ENCODE measurements around the gene TLCD2.
A peak's percentile ranks its signal among the peaks of the same experiment; 100 is the strongest.
"Not testable (repeated sequence)": the region's sequence is repeated elsewhere in the genome, so short reads cannot be mapped to it uniquely, and the experiment has no call there.

Gene TLCD2

DNA sequence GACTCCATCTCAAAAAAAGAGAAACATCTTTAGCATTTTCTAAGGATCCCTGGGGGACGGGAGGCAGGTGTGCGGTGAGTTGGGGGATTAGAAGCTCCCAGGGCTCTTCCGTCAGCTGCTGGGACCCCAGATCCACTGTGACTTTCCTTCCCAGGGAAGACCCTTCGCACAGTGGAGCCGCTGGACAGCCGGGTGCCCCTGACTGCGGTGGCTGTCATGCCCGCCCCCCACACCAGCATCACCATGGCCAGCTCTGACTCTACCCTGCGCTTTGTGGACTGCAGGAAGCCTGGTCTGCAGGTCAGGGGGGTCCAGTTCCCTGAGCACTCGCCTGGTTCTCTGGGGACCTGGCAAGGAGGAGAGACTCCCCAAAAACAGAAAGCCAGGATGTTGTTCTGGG is 25.2 kb upstream of the TLCD2 start:
- no peak for DNase-seq

- no peak for DNase-seq
These were observed 23.6 kb upstream of the TLCD2 start for GRCh38 chr17:1733759-1734158.

- no peak for DNase-seq
These were observed 22.7 kb upstream of the TLCD2 start for GRCh38 chr17:1732833-1733321.

DNA sequence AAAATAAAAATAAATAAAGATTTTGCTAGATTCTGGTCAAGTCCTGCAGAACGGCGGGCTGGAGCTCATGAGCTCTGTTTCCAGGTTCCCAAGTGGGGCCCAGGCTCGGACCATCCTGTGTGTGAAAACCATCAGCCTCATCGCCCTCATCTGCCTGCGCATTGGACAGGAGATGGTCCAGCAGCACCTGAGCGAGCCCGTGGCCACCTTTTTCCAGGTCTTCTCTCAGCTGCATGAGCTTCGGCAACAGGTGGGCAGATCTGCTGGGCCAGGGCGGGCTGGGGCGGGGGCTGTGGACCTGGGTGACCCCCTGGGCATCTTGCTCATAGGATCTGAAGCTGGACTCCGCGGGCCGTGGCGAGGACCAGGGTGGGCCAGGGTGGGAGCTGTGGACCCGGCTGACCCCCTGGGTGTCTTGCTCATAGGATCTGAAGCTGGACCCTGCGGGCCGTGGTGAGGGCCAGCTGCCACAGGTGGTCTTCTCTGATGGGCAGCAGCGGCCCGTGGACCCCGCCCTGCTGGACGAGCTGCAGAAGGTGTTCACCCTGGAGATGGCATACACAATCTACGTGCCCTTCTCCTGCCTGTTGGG is 22.2 kb upstream of the TLCD2 start:
- DNase-seq = no peak

GRCh38 chr17:1731194-1731506 is 21.0 kb upstream of the TLCD2 start:
- no peak for DNase-seq

DNA sequence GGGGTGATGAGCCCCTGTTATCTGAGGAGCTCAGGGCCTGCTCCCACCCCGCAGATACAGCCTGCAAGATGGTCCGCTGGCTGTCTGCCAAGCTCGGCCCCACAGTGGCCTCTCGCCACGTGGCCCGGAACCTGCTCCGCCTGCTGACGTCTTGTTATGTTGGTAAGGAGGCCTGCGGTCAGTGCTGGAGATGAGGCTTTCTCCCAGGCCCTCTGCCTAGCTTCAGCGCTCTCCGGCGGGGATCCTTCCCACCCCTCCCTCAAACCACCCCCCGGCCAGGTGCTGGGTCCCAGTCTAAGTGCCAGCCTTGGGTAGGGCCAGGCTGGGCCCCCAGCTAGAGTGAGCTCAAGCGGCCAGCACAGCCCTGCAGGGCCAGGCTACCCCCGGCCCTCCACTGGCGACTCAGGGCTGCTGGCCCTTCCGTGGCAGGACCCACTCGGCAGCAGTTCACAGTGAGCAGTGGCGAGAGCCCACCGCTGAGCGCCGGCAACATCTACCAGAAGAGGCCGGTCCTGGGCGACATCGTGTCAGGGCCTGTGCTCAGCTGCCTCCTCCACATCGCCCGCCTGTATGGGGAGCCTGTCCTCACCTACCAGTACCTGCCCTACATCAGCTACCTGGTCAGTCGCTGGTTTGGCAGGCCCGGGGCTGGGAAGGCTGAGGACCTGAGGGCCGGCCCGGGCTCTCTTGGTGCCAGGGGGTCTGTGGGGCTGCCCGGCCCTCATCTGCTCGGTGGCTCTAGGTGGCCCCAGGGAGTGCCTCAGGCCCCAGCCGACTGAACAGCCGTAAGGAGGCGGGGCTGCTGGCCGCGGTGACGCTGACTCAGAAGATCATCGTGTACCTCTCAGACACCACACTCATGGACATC is 20.4 kb upstream of the TLCD2 start:
- DNase-seq = no peak

DNA sequence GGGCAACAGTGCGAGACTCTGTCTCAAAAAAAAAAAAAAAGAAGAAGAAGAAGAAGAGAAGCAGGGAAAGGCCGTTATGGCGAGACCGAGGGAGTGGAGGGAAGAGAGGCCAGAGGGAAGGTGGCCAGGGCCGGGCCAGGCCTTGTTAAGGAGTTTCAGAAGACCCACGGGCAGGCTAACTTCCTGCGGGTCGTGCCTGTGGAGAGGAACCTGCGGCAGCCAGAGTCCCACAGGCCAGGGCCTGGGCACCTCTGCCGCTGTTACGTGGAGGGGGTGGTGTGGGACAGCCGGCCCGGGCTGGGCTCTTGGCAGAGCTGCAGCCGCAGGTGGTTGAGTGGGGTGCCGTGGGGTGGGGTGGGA is 19.8 kb upstream of the TLCD2 start:
- no peak for DNase-seq

GRCh38 chr17:1727876-1728630 is 17.9 kb upstream of the TLCD2 start:
- no peak for DNase-seq

GRCh38 chr17:1727258-1727789 is 17.1 kb upstream of the TLCD2 start:
- DNase-seq = no peak

- DNase-seq = no peak
These were observed 16.6 kb upstream of the TLCD2 start for GRCh38 chr17:1726626-1727257.

DNA sequence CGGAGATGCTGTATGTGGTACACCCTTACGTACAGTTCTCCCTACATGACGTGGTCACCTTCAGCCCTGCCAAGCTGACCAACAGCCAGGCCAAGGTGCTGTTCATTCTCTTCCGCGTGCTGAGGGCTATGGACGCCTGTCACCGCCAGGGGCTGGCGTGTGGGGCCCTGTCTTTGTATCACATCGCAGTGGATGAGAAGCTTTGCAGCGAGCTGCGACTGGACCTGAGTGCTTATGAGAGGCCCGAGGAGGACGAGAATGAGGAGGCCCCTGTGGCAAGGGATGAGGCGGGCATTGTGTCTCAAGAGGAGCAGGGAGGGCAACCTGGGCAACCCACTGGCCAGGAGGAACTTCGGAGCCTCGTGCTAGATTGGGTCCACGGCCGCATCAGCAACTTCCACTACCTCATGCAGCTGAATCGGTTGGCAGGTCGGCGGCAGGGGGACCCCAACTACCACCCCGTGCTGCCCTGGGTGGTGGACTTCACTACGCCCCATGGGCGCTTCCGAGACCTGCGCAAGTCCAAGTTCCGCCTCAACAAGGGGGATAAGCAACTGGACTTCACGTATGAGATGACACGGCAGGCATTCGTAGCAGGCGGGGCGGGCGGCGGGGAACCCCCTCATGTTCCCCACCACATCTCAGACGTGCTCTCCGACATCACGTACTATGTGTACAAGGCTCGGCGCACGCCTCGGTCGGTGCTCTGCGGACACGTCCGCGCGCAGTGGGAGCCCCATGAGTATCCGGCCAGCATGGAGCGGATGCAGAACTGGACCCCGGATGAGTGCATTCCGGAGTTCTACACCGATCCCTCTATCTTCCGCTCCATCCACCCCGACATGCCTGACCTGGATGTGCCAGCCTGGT is 15.7 kb upstream of the TLCD2 start:
- no peak for DNase-seq

GRCh38 chr17:1724869-1725641 is 14.9 kb upstream of the TLCD2 start:
- DNase-seq = no peak

DNA sequence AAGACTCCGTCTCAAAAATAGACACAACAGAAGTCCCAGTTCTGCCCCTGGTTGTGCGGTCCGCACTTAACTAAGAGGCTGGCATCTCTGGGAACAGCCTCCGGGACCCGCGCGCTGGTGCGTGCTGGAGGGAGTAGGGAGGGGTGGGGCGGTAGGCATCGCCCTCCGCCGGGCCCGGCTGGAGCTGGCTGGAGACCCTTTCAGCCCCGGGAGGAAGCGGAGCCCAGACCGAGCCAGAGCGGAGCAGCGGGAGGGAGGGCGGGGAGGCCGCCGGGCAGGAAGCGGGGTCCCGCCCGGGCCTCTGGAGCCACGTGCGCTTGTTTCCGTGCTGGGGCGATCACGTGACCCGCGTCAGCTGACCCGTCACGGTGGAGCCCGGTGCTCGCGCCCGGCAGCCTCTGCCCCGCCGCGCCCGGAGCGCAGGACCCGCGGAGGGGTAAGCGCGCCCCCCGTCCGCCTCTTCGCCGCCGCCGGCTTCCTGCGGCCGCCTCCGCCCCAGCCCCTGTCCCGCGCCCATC is 14.2 kb upstream of the TLCD2 start, which contains the start of gene WDR81:
Gene WDR81, plus strand, starts transcription at position 354 of the 518 bp plus-strand sequence. CDS start 256 bp downstream, outside the sequence.
- DNase-seq = peak; percentile 81 to 87

DNA sequence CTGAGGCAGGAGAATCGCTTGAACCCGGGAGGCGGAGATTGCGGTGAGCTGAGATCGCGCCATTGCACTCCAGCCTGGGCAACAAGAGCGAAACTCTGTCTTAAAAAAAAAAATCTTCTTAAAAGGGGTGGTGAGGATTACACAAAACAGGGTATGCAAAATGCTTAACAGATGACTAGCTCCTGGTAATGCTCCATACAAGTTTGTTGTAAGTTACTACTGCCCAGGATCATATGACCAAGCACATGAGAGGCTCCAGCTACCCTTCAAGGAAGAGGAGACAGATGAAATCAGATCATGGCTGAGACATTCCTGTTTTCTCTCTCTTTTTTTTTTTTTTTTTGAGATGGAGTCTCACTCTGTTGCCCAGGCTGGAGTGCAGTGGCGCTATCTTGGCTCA is 11.8 kb upstream of the TLCD2 start:
- not testable (repeated sequence) for DNase-seq

- peak; percentile 57 to 78 for DNase-seq
These were observed 10.7 kb upstream of the TLCD2 start for GRCh38 chr17:1720856-1721386.

DNA sequence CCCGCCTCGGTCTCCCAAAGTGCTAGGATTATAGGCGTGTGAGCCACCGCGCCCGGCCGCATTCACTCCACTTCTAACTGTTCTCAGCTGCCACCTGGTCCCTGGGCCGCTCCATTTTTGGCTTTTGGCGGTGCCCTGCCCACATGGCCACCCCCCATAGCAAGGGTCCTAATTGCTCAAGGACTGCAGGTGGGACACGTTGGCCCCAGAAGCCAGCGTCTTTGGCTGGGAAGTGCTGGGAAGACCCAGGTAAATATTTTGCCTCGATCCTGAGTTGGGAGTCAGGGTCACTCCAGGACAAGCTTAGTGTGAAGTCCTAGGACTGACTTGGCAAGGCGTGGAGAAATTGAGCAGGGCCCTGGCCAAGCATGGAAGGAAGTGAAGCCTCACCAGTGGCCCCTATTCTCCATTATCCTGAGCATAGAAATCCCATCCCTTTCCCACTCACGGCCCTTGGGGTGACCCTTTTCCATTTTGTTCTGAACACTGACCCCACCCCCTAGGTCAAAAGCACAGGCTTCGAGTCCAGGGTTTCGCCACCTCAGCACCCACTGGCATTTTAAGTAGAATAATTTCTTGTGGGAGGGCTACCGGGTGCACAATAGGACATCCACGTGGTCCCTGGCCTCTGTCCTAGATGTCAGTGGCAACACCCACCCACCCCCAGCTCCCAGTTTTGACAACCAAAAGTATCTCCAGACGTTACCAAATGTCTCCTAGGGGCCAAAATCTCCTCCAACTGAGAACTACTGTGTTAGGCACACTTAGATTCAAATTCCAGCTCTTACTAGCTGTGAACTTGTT is 8.4 kb upstream of the TLCD2 start:
- no peak for DNase-seq

- DNase-seq = peak; percentile 80 to 85
These were observed 6.9 kb upstream of the TLCD2 start for GRCh38 chr17:1716912-1717695.

GRCh38 chr17:1716076-1716911 is 6.1 kb upstream of the TLCD2 start:
- peak; percentile 100 for DNase-seq

Measured in activated CD4-positive, alpha-beta T cell treated with anti-CD3 and anti-CD28 coated beads for 4 hours (primary cell).